Trophoblast cell (in vitro differentiated cells and primary cell): Measurements from ENCODE around the gene ASTN1.

Source experiments
- DNase-seq, 2 donors: peaks; one replicate each; pipeline ENCODE4 v3.0.0-alpha.2; 2016
- H2AFZ ChIP-seq: 2 replicates; pipeline ENCODE4 v1.6.1; 2013; ENCODE audit warnings: low read length, moderate library complexity, mild to moderate bottlenecking; ENCODE audit not compliant: insufficient read depth, poor library complexity
- H2AK5ac ChIP-seq: 2 replicates; pipeline ENCODE4 v1.6.1; 2013; ENCODE audit warnings: mild to moderate bottlenecking, low read length
- H2BK120ac ChIP-seq: 2 replicates; pipeline ENCODE4 v1.6.1; 2013; ENCODE audit warnings: low read length, mild to moderate bottlenecking, moderate library complexity; ENCODE audit not compliant: insufficient read depth, poor library complexity
- H2BK12ac ChIP-seq: 2 replicates; pipeline ENCODE4 v1.6.1; 2013; ENCODE audit warnings: mild to moderate bottlenecking, low read length, moderate library complexity
- H2BK5ac ChIP-seq: 2 replicates; pipeline ENCODE4 v1.6.1; 2013; ENCODE audit warnings: low read length, low read depth, moderate library complexity, mild to moderate bottlenecking; ENCODE audit not compliant: poor library complexity
- H3K14ac ChIP-seq: 2 replicates; pipeline ENCODE4 v1.6.1; 2013; ENCODE audit warnings: mild to moderate bottlenecking, low read length
- H3K18ac ChIP-seq: 2 replicates; pipeline ENCODE4 v1.6.1; 2013; ENCODE audit warnings: mild to moderate bottlenecking, low read length
- H3K23ac ChIP-seq: 2 replicates; pipeline ENCODE4 v1.6.1; 2013; ENCODE audit warnings: low read length
- H3K27ac ChIP-seq: 2 replicates; pipeline ENCODE4 v1.5.1; 2013; ENCODE audit warnings: low read depth, mild to moderate bottlenecking, inconsistent platforms, low read length, moderate library complexity
- H3K27me3 ChIP-seq: 2 replicates; pipeline ENCODE4 v1.6.1; 2013; ENCODE audit warnings: inconsistent platforms, mild to moderate bottlenecking, low read length, moderate library complexity; ENCODE audit not compliant: insufficient read depth
- H3K36me3 ChIP-seq, 2 experiments: 1 replicate in 1 of 2; 2 replicates in 1 of 2; pipeline ENCODE4 v1.6.1; 2013; ENCODE audit warnings: low read length in 2 of 2, mild to moderate bottlenecking in 2 of 2, moderate library complexity in 1 of 2; ENCODE audit not compliant: insufficient read depth in 2 of 2, control insufficient read depth in 1 of 2
- H3K4ac ChIP-seq: 2 replicates; pipeline ENCODE4 v1.6.1; 2013; ENCODE audit warnings: low read depth, mild to moderate bottlenecking, low read length, moderate library complexity
- H3K4me1 ChIP-seq, 2 experiments: 1 replicate in 1 of 2; 2 replicates in 1 of 2; pipeline ENCODE4 v1.6.1; 2013; ENCODE audit warnings: low read length in 2 of 2, mild to moderate bottlenecking in 2 of 2, moderate library complexity in 1 of 2; ENCODE audit not compliant: insufficient read depth in 2 of 2, control insufficient read depth in 1 of 2
- H3K4me2 ChIP-seq: 2 replicates; pipeline ENCODE4 v1.6.1; 2013; ENCODE audit warnings: inconsistent platforms, mild to moderate bottlenecking, low read length, moderate library complexity
- H3K4me3 ChIP-seq: 2 replicates; pipeline ENCODE4 v1.5.1; 2013; ENCODE audit warnings: mild to moderate bottlenecking, low read depth, low read length, inconsistent platforms
- H3K79me1 ChIP-seq: one replicate; pipeline ENCODE4 v1.6.1; 2013; ENCODE audit warnings: low read length
- H3K79me2 ChIP-seq: 2 replicates; pipeline ENCODE4 v1.6.1; 2013; ENCODE audit warnings: low read length, mild to moderate bottlenecking; ENCODE audit not compliant: control insufficient read depth, insufficient read depth, poor library complexity
- H3K9ac ChIP-seq: 2 replicates; pipeline ENCODE4 v1.6.1; 2013; ENCODE audit warnings: mild to moderate bottlenecking, low read length
- H3K9me3 ChIP-seq: 2 replicates; pipeline ENCODE4 v1.6.1; 2013; ENCODE audit warnings: low read depth, mild to moderate bottlenecking, control low read depth, inconsistent platforms, low read length; ENCODE audit not compliant: insufficient read depth
- H4K12ac ChIP-seq: 2 replicates; pipeline ENCODE4 v1.6.1; 2013; ENCODE audit warnings: low read depth, mild to moderate bottlenecking, low read length, moderate library complexity
- H4K8ac ChIP-seq: 2 replicates; pipeline ENCODE4 v1.6.1; 2013; ENCODE audit warnings: low read depth, mild to moderate bottlenecking, low read length, moderate library complexity
- H4K91ac ChIP-seq: one replicate; pipeline ENCODE4 v1.6.1; 2013; ENCODE audit warnings: low read depth, mild to moderate bottlenecking, low read length, moderate library complexity
- WGBS: extraction: QIAGEN DNeasy Blood & Tissue Kit; methylation state at CpG from one replicate; pipeline ENCODE4 v1.1.7; 2013; ENCODE audit warnings: missing lambda C conversion rate; ENCODE audit not compliant: insufficient read length, insufficient coverage; ENCODE audit errors: extremely low coverage; 5-methylcytosine and 5-hydroxymethylcytosine counted together

The ASTN1 gene

DNA sequence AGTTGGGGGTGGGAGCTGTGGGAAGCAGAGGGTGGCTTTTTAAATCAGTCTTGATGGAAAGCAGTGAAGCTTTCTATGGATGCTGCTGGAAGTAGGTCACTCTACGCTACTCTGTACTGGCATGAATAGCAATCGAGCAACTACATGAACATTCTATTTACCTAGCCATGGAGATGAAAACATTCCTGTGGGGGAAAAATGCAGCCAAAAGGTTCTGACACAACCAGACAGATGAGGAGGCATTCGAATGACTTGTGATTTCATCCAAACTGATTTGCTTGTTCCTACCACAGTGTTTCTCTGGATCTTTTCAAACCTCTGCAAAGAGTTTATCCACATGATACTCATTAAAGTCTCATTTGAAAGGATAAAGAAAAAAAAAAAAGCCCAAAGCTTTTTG lies 95.0 kb downstream of the ASTN1 start:
- H3K9ac ChIP-seq, result no peak overlapping the region
- H3K4ac ChIP-seq, result no peak overlapping the region
- DNase-seq, result peak in 1 of 2 donors; percentile 4
- H3K79me2 ChIP-seq, result no peaks in the 10 kb centered on the region
- no peaks in the 10 kb centered on the region for H3K79me1 ChIP-seq
- no peak overlapping the region for H3K4me2 ChIP-seq
- no peak overlapping the region for H2AK5ac ChIP-seq
- H4K12ac ChIP-seq, result no peak overlapping the region
- no peak overlapping the region for H3K4me3 ChIP-seq
- no peak overlapping the region for H2AFZ ChIP-seq
- WGBS, result no CpG with 5 or more reads among the region's 3 CpGs
- no peak overlapping the region for H3K27ac ChIP-seq
- H4K91ac ChIP-seq, result no peak overlapping the region
- H2BK120ac ChIP-seq, result no peak overlapping the region
- no peaks in the 10 kb centered on the region for H3K9me3 ChIP-seq
- H4K8ac ChIP-seq, result no peak overlapping the region
- H3K27me3 ChIP-seq, result no peaks in the 10 kb centered on the region
- H3K36me3 ChIP-seq, result no peaks in the 10 kb centered on the region
- H2BK12ac ChIP-seq, result no peak overlapping the region
- no peak overlapping the region for H3K18ac ChIP-seq
- H3K4me1 ChIP-seq, result no peaks in the 10 kb centered on the region
- no peak overlapping the region for H3K23ac ChIP-seq
- no peak overlapping the region for H3K14ac ChIP-seq
- H2BK5ac ChIP-seq, result no peak overlapping the region

DNA sequence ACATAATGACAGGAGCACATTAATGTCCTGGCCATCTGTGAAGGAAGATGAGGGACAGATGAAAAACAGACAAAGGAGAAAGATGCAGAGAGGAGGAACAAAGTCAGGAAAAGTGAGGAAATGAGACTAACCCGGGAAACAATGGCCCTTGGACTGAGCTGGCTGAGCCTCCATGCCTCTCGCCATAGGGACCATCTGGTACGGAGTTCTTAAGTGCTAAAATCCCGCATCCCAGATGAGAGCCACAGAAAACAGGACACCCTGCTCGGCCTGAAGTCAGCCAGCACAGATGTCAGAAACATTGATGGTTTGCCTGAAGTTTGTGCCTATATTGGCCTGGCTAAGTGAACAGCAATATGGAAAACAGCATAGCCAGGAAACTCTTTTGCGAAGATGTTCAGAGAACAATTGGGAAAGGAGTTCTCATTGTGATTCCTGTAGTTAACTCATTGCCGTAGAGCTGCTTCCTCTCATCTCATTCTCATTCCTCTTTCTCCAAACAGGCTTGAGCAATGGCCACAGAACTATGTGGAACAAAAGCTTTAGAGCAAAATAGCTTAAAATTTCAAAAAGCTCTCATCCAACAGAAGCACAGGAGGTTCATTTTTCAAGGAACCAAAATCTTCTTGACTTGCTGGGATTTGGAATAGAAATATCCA lies 96.6 kb downstream of the ASTN1 start:
- H2AFZ ChIP-seq, result no peak overlapping the region
- no peak for DNase-seq
- H3K79me2 ChIP-seq, result no peaks in the 10 kb centered on the region
- H4K8ac ChIP-seq, result no peak overlapping the region
- no peak overlapping the region for H2AK5ac ChIP-seq
- no peak overlapping the region for H4K12ac ChIP-seq
- no peak overlapping the region for H3K4me3 ChIP-seq
- no peaks in the 10 kb centered on the region for H3K79me1 ChIP-seq
- no peak overlapping the region for H3K4me2 ChIP-seq
- no peaks in the 10 kb centered on the region for H3K4me1 ChIP-seq
- H2BK120ac ChIP-seq, result no peak overlapping the region
- H3K27ac ChIP-seq, result no peak overlapping the region
- no peaks in the 10 kb centered on the region for H3K9me3 ChIP-seq
- no peak overlapping the region for H4K91ac ChIP-seq
- no peak overlapping the region for H3K23ac ChIP-seq
- H2BK5ac ChIP-seq, result no peak overlapping the region
- no peak overlapping the region for H3K14ac ChIP-seq
- no CpG with 5 or more reads among the region's 7 CpGs for WGBS
- H3K18ac ChIP-seq, result no peak overlapping the region
- no peak overlapping the region for H2BK12ac ChIP-seq
- H3K4ac ChIP-seq, result no peak overlapping the region
- no peaks in the 10 kb centered on the region for H3K36me3 ChIP-seq
- no peak overlapping the region for H3K9ac ChIP-seq
- H3K27me3 ChIP-seq, result no peaks in the 10 kb centered on the region

DNA sequence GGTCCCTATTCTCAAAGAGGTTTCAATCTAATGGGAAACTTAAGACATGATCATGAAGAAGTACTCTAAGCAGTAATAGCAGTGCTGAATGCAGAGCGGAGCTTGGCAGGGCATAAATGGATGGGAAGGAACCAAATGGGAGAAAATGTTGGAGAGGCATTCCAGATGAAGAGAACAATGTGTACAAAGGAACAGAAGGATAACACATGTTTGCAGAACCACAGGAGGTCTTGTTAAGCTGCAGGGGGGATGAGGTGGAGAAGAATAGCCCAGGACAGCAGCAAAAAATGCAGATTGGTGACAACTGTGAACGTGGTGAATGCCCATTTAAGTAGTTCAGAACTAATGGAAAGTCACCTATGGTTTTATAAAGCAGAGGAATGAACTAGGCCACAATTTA lies 99.1 kb downstream of the ASTN1 start:
- H2BK12ac ChIP-seq, result no peak overlapping the region
- no peak overlapping the region for H3K4ac ChIP-seq
- H4K8ac ChIP-seq, result no peak overlapping the region
- no peaks in the 10 kb centered on the region for H3K79me2 ChIP-seq
- no peaks in the 10 kb centered on the region for H3K36me3 ChIP-seq
- H3K4me1 ChIP-seq, result no peaks in the 10 kb centered on the region
- no peak overlapping the region for H2BK5ac ChIP-seq
- no peak overlapping the region for H3K27ac ChIP-seq
- no peak overlapping the region for H4K91ac ChIP-seq
- no peak overlapping the region for H3K18ac ChIP-seq
- no peaks in the 10 kb centered on the region for H3K27me3 ChIP-seq
- no peak for DNase-seq
- H4K12ac ChIP-seq, result no peak overlapping the region
- no peak overlapping the region for H2AFZ ChIP-seq
- H3K9me3 ChIP-seq, result no peaks in the 10 kb centered on the region
- H2BK120ac ChIP-seq, result no peak overlapping the region
- no peak overlapping the region for H3K9ac ChIP-seq
- H2AK5ac ChIP-seq, result no peak overlapping the region
- no peak overlapping the region for H3K23ac ChIP-seq
- WGBS, result no CpG with 5 or more reads among the region's 2 CpGs
- no peaks in the 10 kb centered on the region for H3K79me1 ChIP-seq
- H3K4me2 ChIP-seq, result no peak overlapping the region
- H3K4me3 ChIP-seq, result no peak overlapping the region
- no peak overlapping the region for H3K14ac ChIP-seq

- H2BK120ac ChIP-seq, result no peak overlapping the region
- no peak overlapping the region for H3K23ac ChIP-seq
- no peak overlapping the region for H3K27ac ChIP-seq
- no peak overlapping the region for H3K9ac ChIP-seq
- H3K4me2 ChIP-seq, result no peak overlapping the region
- no peak overlapping the region for H2BK5ac ChIP-seq
- no peak overlapping the region for H2AFZ ChIP-seq
- H4K91ac ChIP-seq, result no peak overlapping the region
- no peak overlapping the region for H3K18ac ChIP-seq
- H3K79me1 ChIP-seq, result no peaks in the 10 kb centered on the region
- H3K14ac ChIP-seq, result no peak overlapping the region
- H3K9me3 ChIP-seq, result no peaks in the 10 kb centered on the region
- H3K36me3 ChIP-seq, result no peaks in the 10 kb centered on the region
- H2AK5ac ChIP-seq, result no peak overlapping the region
- no peak overlapping the region for H4K12ac ChIP-seq
- H4K8ac ChIP-seq, result no peak overlapping the region
- H3K27me3 ChIP-seq, result no peaks in the 10 kb centered on the region
- H2BK12ac ChIP-seq, result no peak overlapping the region
- H3K79me2 ChIP-seq, result no peaks in the 10 kb centered on the region
- no peak overlapping the region for H3K4me3 ChIP-seq
- H3K4ac ChIP-seq, result no peak overlapping the region
- no peaks in the 10 kb centered on the region for H3K4me1 ChIP-seq
- WGBS, result no CpG with 5 or more reads among the region's 6 CpGs
- no peak for DNase-seq
These were observed 100.9 kb downstream of the ASTN1 start for GRCh38 chr1:177063648-177064047.
